ENCODE measurements around the gene POMP. TPM values are rescaled to one million over a fixed set of nuclear protein-coding genes. Genes with fewer than 3 reads are reported as not detected.
"Not testable (repeated sequence)": the region's sequence is repeated elsewhere in the genome, so short reads cannot be mapped to it uniquely, and the experiment has no call there.

POMP gene
- total RNA-seq, 1 donor from 2014 or later = 43.2 TPM

DNA sequence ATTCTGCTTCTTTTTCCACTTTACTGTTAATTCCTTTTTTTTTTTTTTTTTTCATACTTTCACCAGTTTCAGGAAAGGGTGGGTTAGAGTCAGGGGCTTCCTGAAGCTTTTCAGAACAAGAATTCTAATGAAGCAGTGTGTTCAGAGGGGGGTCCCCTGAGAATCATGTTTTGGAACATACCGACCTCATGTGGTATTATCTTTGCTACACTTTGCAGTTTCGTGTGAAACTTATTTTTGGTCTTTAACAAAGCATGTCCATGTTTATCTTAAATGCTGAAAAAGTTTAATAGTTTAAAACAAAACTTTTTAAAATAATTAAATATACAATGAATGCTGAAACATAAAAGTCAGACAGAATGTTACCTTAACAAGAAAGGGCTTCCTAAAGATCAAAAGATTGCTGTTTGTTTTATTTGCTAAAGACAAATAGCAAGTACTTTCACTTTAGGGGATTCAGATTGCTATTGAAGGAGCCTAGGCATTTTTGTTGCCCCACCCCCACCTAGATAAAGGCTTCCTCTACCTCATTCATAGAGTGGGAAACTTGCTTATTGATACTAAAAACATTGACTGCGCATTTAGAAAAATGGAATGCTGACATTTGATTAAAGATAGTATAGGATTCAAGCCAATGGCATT lies 21.1 kb upstream of the POMP start:
- DNase-seq = no peak

DNA sequence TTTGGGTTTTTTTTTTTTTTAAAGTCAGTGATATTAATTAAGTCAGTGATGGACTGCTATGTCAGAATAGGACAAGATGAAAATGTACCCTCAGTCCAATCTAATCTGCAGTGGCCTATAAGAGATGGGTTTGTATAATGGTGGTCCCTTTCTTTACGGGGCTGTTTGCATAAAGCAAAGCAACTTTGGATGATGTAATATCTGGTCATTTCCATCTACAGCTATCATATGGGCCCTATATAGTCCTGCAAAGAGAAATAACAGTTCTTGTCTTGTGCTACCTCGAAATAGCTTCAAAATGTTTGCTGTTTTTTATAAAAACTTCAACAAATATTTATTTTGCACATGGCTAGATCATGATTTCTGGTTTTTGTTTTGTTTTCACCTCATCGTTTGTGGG lies 20.2 kb upstream of the POMP start:
- DNase-seq = no peak

DNA sequence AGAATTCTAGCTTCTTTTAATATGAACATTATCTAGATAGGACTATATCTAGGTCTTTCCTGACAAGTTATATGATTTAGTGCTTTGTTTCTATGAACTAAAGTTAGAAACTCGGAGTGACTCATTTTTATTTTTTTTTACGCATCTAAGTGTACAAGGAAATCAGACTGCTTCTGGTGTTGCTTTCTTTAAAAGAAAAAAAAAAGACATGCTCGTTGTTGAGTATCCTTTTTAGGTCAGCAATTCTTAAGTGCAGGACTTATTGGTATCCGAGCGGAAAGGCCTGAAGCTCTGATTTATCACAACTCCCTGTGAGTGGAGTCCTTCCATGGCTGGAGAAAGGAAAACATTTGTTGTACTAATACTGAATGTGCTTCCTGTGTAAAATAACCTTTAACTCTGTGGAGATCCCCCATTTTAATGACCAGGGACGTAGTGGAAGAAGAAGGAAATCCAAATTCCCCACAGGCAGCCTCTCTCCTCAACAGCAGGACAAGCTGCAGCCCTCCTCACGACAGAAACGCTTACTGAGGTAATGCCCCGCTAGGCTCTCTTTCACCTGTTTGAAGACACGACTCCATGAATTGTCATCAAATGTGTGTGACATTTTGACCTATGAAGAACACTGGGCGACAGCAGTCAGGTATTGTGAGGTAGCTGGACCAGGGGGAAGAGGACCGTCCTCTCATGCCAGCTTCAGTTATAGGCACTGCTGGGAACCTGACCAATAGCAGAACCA lies 17.9 kb upstream of the POMP start:
- no peak for DNase-seq

DNA sequence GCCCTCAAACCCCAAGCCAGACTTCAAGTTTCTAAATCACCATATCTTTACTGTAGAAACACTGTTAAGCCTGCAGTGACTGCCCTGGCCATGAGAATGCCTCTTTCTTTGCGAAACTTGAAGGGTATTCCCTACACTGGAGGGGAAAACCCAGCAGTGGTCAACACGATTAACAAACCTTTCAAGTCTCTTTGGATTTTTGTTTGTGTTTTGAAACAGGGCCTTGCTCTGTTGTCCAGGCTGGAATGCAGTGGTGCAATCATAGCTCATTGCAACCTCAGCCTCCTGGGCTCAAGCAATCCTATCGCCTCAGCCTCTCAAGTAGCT lies 17.4 kb upstream of the POMP start:
- no peak for DNase-seq

DNA sequence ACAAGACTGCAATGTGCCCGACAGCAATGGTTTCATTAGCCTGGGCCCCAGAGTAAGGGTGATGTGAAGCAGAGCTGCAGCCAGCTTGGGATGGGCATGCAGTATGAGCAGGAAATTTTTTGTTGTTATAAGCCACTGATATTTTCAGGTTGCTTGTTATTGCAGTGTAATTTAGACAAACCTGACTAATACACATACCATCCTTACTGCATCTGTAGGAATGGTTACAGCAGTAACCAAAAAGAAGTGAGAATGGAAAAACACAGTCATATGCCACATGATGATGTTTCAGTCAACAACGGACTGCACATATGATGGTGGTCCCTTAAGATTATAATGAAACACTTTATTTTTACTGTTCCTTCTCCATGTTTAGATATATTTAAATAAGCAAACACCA lies 8.6 kb upstream of the POMP start:
- no peak for DNase-seq

DNA sequence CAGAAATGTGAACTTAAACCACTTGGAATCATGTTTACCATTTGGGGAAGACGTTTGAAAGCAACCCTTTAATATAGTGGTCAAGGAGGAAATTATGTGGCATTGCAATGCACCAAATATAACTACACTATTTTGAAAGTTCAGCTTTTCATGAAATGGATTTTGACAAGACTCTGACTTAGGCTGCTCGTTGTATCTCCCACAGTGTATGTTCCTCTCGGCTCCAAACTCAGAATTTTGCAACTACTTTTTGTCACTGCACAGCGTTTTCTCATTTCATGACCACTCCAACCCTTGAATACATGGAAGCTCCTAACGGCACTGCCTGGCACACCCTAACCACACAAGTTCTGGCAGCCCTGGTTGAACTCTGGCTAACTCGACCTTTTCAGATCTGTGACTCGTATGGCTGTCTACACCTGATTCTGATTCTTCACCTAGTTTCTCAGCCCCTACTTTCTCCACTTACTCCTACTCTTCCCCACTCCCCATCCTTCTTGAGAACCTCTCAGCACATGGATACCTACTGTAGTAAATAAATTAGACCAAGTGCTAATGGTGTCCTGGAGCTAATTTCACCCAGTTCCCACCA lies 7.0 kb upstream of the POMP start:
- DNase-seq = no peak

DNA sequence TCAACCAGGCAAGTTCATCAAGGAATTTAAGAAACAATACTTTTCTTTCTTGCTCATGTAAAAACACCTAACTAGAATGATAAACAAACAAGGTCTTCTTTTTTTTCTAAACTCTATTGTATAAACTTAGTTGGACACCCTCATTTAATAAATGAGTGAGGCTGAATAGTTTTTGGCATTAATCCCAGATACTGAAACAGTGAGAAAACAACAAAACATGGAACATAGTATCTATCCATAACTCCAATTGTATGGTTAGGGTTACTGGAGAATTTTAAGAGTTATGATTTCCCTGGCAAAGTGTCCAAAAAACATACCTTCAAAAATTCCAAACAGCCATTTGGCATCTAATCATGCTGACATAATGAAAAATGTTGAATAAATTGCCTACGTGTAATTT lies 5.8 kb upstream of the POMP start:
- DNase-seq = no peak

DNA sequence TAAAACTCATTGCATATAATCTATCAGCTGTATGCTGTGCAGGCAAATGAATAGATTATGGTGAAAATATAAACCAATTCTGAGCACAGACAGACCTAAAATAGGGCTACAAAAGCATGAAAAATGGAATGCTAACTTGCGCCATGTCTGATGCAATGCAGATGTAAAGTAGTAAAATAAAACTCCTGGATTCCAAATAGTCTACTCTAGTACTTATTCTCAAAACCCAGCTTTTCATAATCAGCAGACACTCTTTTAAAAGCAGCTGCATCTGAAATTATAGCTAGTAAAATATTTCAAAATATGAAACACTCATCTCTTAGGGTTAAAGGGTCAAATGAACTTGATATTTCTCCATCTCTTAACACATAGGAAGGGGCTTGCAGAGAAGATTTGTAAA lies 4.7 kb upstream of the POMP start:
- no peak for DNase-seq

DNA sequence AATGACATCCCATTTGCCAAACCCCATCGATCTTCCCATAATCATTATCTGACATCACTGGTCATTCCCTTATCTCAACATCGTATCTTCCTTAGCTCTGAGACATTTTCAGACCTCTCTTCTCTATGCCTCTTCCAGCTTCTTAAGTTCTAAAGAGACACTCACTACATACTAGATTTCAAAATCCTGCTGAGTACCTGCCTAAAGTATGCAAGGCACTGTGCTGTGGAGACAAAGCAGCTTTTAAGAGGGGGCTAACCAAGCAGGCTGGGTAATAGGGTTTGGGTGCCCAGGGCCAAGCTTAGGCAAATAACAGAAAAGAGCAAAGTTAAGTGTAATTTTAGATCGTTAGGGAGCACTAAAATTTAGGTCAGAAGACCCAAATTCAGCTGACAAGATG lies 3.4 kb upstream of the POMP start:
- no peak for DNase-seq

DNA sequence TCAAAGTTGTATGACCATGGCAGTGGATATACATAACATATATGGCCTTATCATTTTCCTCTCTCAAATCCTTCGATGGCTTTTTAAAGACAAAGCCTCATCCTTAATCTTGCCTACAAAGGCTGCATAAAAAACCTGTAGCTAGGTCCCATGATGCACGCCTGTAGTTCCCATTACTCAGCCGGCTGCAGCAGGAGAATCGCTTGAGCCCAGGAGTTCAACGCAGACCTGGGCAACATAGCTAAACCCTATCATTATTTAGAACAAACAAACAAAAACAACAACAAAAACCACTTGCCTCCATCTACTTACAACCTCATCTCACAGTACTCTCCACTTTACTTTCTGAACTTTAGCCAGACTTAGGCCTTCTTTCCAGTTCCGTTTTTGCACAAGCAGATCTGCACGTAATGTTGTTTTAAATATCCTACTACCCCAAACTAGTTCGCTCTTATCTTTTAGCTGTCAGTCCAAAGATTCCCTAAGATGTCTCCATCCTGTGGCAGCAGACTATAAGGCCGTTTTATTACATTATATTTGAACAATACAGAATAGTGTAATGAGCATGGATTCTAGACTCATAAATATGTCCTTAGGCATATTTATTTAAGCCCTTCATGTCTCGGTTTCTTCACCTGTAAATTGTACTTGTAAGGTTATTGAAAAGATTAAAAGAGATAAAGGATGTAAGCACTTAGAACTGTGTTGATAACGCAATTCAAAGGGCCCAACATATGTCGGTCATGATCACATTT lies 969 bp upstream of the POMP start:
- no peak for DNase-seq

DNA sequence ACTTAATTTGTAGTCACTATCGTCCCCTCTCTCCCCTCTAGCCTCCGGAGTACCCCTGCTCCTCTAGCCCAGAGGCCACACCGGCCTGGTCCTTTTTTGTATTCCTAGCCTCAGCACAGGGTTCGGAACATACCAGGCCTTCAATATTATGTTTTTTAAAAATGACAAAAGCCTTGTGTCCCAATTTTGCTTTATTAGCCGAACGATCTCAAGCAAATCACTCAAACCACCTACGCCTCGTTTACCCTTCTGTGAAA lies 463 bp upstream of the POMP start:
- DNase-seq = no peak

DNA sequence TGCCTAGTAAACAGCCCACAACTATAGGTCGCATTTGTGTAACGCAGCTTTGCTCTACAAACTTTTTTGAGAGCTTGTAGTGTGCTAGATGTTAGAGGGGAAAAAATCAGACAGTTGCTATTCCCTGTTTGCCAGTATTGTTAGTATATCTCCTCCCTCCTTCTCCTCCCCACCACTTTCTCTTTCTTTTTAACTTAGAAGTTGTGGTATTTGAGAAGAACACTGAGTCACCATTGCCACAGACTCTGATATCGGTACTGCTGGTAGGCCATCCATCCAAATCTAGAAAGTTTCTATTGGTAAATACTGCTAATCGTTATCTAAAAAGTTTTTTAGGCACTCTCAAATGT lies 666 bp downstream of the POMP start:
- no peak for DNase-seq

DNA sequence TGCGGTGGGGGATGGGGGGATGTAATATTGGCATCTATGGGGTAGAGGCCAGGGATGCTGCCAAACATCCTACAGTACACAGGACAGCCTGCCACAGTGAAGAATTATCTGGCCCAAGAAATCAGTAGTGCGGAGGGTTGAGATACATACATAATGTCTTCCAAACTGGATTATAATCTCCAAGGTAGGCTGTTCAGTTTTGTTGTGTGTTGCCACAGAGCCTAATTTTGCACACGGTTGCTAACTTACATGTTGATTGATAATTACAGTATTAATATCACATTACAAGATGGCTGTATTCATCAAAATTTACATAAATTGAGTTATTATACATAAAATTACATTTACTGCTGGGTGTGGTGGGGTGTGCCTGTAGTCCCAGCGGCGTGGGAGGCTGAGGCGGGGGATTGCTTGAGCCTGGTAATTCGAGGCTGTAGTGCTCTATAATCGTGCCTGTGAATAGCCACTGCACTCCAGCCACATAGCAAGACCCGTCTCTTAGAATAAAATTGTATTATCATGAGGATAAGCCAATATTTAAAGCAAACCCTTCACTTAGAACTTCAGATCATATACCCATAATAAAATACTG lies 8.1 kb downstream of the POMP start:
- DNase-seq = no peak

DNA sequence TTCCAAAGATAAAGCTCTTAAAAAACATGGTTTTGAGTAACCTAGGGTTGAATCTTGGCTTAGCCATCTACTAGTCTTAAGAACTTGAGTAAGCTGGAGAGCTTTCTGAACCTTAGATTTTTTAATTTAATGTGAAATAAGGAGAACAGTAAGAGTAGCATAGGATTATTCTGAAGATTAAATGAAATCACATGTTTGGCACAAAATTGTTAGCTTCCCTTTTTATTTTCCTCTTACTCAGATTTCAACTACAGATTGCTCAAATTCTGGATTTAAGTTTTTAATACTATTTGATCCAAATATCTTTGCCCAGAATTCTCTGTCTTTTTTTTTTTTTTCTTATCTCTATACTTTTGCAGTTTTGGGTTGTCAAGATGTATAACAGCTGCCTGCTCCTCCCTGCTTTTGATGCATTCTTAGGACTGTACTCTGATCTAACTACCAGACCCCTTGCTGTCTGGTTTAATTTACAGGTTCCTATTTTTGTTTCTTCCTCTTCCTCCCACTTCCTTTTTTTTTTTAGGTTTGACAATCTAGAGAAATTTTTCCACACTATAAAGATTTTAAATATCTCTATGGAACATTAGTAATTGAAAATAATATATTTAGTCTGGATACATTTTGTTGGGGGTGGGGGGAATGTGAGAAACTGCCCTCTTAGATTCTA lies 12.3 kb downstream of the POMP start:
- no peak for DNase-seq

DNA sequence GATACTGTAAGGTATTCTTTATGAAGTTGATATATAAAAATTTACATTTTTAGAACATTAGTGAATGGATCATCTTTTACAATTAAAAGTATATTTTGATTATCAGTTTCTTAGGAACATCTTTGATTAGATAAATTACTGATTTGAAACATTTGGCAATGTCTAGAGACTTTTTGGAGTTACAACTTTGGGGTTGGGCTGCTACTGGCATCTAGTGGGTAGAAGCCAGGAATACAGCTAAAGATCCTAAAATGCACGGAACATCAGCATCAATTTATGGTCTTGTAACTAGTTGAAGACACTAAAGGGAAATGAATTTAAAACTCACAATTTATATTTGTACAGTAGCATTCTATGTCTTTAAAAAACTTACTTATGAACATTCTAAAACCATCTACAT lies 19.9 kb downstream of the POMP start:
- DNase-seq = no peak

DNA sequence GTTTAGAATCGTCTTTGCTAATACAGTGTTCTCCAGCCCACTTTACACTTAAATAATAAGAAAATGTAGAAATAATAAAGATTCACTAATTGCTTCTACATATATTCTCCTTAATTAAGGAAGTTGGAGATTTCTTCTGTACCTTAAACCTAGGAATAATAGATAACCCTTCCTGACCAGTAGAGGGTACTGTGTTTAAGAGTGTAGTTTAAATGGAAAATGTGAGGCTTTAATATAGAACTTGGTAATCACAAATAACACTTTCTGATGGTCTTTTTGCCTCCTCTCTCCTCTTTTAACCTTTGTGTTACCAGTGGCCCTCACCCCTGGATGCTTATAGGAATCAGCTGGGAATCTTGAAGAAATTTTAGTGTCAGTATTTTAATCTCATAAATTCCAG lies 20.7 kb downstream of the POMP start:
- DNase-seq = no peak

DNA sequence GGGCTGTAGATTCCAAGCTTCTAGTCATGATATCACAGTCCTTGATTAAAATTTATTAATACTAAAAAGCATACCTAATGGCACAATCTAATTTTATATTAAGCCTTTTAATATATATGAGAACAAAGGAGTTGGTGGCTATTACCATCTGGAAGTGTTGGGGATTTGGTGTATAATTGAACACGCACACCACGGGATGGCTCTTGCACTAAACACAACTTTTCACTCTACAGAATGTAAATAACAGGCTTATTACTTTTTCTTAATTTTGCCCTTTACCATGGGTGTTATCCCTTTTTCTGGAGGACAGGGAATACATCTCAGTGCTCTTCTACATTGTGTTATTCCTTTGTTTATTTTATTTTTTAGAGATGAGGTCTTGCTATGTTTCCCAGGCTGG lies 21.6 kb downstream of the POMP start:
- DNase-seq = no peak

DNA sequence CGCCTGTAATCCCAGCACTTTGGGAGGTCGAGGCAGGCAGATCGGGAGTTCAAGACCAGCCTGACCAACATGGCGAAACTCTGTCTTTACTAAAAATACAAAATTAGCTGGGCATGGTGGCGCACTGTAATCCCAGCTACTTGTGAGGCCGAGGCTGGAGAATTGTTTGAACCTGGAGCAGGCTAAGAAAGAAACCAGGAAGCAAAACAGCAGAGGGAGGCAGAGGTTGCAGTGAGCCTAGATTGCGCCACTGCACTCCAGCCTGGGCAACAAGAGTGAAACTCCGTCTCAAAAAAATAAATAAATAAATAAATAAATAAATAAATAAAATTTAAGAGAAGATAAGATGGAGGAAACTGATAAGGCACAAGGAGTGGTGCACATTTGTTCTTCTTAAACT lies 24.2 kb downstream of the POMP start:
- DNase-seq = not testable (repeated sequence)

DNA sequence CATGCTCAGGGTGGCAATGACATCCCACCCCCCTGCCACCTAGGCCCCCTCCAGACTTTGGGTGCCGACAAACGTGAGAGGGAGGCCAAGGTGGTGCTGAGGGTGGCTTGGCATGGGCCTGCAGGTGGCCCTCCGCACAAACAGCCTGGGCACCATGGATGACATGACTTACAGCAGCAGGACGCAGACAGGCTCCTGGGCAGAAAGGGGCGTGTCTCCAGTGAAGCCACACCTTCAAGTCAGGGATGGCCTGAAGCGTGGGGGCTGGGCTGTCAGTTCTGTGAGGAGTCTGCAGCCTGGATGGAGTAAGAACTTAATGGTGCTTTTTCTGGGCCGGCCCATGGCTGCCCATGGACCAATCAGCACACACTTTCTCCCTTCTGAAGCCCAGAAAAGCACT lies 25.3 kb downstream of the POMP start:
- no peak for DNase-seq

DNA sequence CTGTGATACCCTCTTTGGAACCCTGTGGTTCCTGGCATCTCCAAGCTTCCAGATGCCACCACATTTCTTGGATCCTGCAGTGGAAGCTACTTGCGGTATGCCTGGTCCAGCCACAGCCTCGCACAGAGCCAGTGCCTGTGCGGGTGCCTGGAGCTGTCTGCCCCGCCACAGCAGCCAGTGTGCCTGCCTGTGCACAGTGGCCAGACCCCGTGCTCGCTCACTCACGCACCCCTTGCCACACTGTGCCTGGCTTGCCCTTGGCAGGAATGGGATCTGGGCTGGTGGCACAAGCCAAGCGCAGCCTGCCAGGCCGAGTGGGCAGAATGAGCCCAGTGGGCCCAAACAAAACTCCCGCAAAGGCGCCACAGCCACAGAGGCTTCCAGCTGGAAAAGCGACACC lies 26.2 kb downstream of the POMP start:
- no peak for DNase-seq

DNA sequence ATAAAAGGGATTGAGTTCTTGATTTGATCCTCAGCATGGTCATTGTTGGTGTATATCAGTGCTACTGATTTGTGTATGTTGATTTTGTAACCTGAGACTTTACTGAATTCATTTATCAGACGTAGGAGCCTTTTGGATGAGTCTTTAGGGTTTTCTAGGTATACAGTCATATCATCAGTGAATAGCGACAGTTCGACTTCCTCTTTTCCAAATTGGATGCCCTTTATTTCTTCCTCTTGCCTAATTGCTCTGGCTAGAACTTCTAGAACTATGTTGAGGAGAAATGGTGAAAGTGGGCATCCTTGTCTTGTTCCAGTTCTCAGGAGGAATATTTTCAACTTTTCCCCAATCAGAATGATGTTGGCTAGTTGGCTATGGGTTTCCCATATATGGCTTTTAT lies 27.0 kb downstream of the POMP start:
- DNase-seq = no peak

DNA sequence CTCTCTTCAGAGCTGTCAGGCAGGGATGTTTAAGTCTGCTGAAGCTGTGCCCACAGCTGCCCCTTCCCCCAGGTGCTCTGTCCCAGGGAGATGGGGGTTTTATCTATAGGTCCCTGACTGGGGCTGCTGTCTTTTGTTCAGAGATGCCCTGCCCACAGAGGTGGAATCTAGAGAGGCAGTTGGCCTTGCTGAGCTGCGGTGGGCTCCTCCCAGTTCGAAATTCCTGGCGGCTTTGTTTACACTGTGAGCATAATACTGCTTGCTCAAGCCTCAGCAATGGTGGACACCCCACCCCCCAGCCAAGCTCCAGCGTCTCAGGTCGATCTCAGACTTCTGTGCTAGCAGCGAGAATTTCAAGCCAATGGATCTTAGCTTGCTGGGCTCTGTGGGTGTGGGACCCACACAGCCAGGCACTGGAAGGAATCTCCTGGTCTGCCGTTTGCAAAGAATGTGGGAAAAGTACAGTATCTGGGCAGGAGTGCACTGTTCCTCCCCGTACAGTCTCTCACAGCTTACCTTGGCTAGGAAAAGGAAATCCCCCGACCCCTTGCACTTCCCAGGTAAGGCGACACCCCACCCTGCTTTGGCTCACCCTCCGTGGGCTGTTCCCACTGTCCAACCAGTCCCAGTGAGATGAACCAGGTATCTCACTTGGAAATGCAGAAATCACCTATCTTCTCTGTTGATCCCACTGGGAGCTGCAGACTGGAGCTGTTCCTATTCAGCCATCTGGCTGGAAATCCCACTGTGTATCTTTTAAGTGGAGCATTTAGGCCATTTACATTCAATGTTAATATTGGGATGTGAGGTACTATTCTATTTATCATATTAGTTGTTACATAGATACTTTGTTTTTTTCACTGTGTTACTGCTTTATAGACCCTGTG lies 34.9 kb downstream of the POMP start:
- DNase-seq = not testable (repeated sequence)

Data from occipital lobe (tissue), 2 donors.